Astrocyte of the cerebellum (primary cell): Measurements from ENCODE around the gene RYR2.
"Not testable (repeated sequence)": the region's sequence is repeated elsewhere in the genome, so short reads cannot be mapped to it uniquely, and the experiment has no call there.

Experiments used
- DNase-seq: peaks from one replicate; pipeline ENCODE4 v3.0.0-alpha.2; 2011; ENCODE audit warnings: low read depth
- H3K4me3 ChIP-seq: 2 replicates; pipeline ENCODE4 v1.5.1; 2011; ENCODE audit warnings: mild to moderate bottlenecking, low read depth, low read length, moderate library complexity
- CTCF ChIP-seq: IDR thresholded peaks from 2 replicates; pipeline ENCODE4 v1.5.1; 2012; ENCODE audit warnings: low read length, low read depth, moderate library complexity, mild to moderate bottlenecking; ENCODE audit errors: missing control alignments
- in situ Hi-C: cut with HindIII; loops from 2 replicates; pipeline ENCODE4 v1.10.0; 2017; ENCODE audit warnings: low sequenced_read_pairs

RYR2 gene

DNA sequence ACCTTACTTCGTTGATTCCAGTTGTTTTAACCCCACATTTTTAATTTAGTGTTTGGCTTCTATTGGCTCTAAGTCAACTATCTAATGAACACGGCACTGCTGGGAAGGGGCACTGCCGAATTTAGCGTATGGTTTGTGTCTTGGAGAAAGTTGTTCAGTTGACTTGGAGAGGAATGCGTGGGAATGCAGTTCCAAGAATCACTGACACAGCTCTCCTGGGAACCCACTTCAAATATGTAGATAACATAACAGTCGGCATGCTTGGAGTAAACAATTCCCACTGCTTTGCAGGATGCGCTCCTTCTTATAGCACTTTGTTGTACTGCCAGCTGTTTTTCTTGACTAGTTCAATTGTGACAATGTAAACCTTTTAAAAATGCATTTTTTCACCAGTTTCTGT lies 104.3 kb downstream of the RYR2 start:
- in situ Hi-C loops = no loop called here
- no peak for TF ChIP-seq CTCF
- no peak for DNase-seq
- no peak overlapping the region for H3K4me3 ChIP-seq

DNA sequence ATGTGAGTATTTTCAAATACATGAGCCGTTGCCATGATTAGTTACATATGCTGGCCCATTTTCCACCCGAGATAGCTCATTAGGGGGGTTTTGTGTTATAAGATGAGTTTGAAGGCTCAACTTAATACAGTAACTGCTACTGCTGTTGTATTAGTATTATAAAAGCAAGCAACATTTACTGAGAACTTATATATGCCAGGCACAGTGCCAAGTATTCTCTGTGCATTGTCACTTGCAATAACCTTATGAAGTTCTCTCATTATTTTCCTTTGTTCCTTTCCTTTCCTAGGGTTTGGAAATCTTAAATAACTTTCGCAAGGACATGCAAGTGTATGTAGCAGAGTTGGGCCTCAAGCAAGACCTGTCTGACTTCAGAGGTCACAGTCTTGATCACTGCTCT lies 107.9 kb downstream of the RYR2 start:
- TF ChIP-seq CTCF = no peak
- no peak overlapping the region for H3K4me3 ChIP-seq
- DNase-seq = no peak
- in situ Hi-C loops = no loop called here

GRCh38 chr1:237151979-237152378 lies 110.0 kb downstream of the RYR2 start:
- in situ Hi-C loops, H3K4me3 ChIP-seq, DNase-seq: not testable (repeated sequence)

GRCh38 chr1:237152506-237153335 lies 110.7 kb downstream of the RYR2 start:
- in situ Hi-C loops = no loop called here
- TF ChIP-seq CTCF = no peak
- no peak overlapping the region for H3K4me3 ChIP-seq
- DNase-seq = no peak

DNA sequence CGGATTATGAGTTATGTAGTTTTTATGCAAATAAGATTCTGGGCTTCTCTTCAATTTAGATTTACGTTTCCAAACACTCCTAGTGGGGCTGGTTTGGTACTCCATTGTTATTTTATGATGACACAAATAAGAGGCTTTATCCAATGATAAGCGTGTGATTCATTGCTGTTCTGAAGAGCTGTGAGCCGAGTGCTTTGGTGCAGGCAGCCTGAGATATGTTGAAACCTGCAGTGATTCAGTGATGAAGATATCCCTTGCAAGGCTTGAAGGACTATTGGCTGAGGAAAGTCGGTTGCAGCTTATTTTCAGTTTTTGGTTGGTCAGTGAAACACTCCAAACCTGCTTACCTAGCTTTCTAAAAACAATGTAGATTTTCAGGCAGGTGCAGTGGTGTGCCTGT lies 112.2 kb downstream of the RYR2 start:
- in situ Hi-C loops = no loop called here
- no peak for DNase-seq
- H3K4me3 ChIP-seq = no peak overlapping the region
- no peak for TF ChIP-seq CTCF

DNA sequence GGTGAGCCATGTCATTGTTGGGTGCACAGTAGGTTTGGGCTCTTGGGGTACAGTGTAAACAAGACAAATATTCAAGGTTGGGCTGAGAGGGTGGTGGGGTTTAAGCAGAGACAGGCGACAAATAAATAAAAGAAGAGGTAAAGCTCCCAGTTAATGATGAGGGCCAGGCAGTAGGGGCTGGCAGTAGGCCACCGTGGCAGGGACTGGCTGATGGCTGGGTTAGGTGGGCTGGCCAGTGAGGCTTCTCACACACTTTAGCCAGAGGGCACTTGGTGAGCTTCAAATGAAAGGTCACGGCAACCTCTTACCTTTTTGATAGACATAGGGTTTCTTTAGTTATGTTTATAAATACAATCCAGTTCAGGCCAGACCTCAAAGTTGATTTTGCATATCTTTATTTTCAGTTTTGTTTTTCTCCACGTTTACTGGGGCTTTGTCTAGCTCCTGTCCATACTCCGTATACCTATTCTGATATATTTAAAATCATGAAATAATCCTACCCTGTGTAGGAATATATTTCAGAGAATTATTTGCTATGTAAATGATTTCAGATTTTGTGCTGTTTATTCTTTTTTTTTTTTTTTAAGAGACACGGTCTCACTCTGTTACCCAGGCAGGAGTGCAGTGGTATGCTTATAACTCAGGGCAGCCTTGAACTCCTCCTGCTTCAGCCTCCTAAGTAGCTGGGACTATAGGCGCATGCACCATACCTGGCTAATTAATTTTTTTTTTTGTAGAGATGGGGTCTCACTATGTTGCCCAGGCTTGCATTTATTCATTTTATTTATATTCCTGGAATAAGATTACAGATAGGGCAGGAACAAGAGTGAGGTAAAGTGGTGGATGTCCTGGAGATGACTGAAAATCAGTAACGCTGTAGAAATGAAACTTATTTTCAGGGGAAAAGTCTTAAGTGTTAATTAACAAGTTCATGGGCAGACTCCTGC lies 122.7 kb downstream of the RYR2 start:
- no peak for DNase-seq
- in situ Hi-C loops = no loop called here
- no peak for TF ChIP-seq CTCF
- no peak overlapping the region for H3K4me3 ChIP-seq

DNA sequence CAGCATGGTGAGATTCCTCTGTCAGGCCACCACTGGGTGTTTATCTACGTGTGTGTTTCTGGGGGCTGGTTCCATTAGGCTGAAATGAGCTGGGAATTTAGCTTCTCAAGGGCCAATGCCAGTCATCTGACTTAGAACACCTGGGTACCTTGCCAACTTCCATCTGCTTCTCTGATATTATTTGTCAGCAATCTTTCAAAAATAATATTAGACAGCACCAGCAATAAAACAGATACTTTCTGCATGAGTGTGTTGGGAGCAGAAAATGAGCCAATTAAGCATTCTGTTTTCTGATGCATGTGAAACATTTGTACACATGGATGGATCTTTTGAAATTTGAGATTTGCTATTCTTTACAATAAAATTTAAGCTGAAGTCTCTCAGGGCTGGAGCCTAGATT lies 124.1 kb downstream of the RYR2 start:
- no peak overlapping the region for H3K4me3 ChIP-seq
- in situ Hi-C loops = no loop called here
- no peak for DNase-seq
- no peak for TF ChIP-seq CTCF
